Skeletal muscle tissue (tissue), 4 donors: Measurements from ENCODE around the gene RASGRF2. TPM values are rescaled to one million over a fixed set of nuclear protein-coding genes. Genes with fewer than 3 reads are reported as not detected.
A peak's percentile ranks its signal among the peaks of the same experiment; 100 is the strongest.

Experiments
- H3K27ac ChIP-seq: one replicate; pipeline ENCODE4 v1.7.0; 2013; ENCODE audit warnings: mild to moderate bottlenecking, low read depth, low read length, inconsistent platforms
- H3K27me3 ChIP-seq, 3 donors: one replicate each; pipeline ENCODE4 v1.7.0; 2013; ENCODE audit warnings: low read length in 3 of 3; ENCODE audit not compliant: control insufficient read depth in 3 of 3, insufficient read depth in 3 of 3
- H3K36me3 ChIP-seq, 3 donors: one replicate each; pipeline ENCODE4 v1.7.0; 2013; ENCODE audit warnings: low read length in 3 of 3; ENCODE audit not compliant: control insufficient read depth in 3 of 3, insufficient read depth in 3 of 3
- H3K4me1 ChIP-seq, 3 donors: one replicate each; pipeline ENCODE4 v1.7.0; 2013; ENCODE audit warnings: low read length in 3 of 3, mild to moderate bottlenecking in 3 of 3; ENCODE audit not compliant: control insufficient read depth in 3 of 3, insufficient read depth in 3 of 3
- H3K4me3 ChIP-seq, 3 donors: one replicate each; pipeline ENCODE4 v1.7.0; 2013; ENCODE audit warnings: low read length in 3 of 3
- H3K9ac ChIP-seq, 3 donors: one replicate each; pipeline ENCODE4 v1.7.0; 2013; ENCODE audit warnings: low read length in 3 of 3, mild to moderate bottlenecking in 3 of 3, moderate library complexity in 2 of 3, low read depth in 1 of 3
- H3K9me3 ChIP-seq, 3 donors: one replicate each; pipeline ENCODE4 v1.7.0; 2013; ENCODE audit warnings: low read length in 3 of 3; ENCODE audit not compliant: control insufficient read depth in 3 of 3
- total RNA-seq: library from RNA; depleted of rRNA; stranded (reverse); fragments of >200 nt; gene quantifications from one replicate; pipeline ENCODE4 v1.2.3, GENCODE V29; 2014
- donor health status: Osteomylitis.

Gene RASGRF2
- 1.0 TPM for total RNA-seq

GRCh38 chr5:80959768-80960442 lies at the start of gene RASGRF2:
TSS of gene RASGRF2 (plus strand) at chr5:80960363. CDS start at chr5:80960739, 376 bp downstream.
- H3K36me3 ChIP-seq = no peaks in the 10 kb centered on the region
- peaks cover 0 to 8% (median 7%) of the 10 kb centered on the region in 3 donors for H3K4me1 ChIP-seq
- peak within 1 kb of the TSS; percentile 27 to 75 (median 47) for H3K9ac ChIP-seq
- peak within 1 kb of the TSS; percentile 57 to 69 (median 65) for H3K4me3 ChIP-seq
- H3K27me3 ChIP-seq = peaks cover 22 to 39% (median 27%) of the 10 kb centered on the region in 3 donors
- peak within 1 kb of the TSS; percentile 63 for H3K27ac ChIP-seq
- no peaks in the 10 kb centered on the region for H3K9me3 ChIP-seq

GRCh38 chr5:80912479-80912878 lies 47.7 kb upstream of the RASGRF2 start:
- Histone ChIP-seq H3K27me3 (no peaks in the 10 kb centered on the region), H3K9me3 (no peaks in the 10 kb centered on the region), H3K4me1 (no peaks in the 10 kb centered on the region), H3K4me3 (no peak overlapping the region), H3K36me3 (no peaks in the 10 kb centered on the region), H3K9ac (no peak overlapping the region), H3K27ac (no peak overlapping the region)

GRCh38 chr5:80915716-80916115 lies 44.4 kb upstream of the RASGRF2 start:
- H3K27me3 ChIP-seq = no peaks in the 10 kb centered on the region
- H3K4me3 ChIP-seq = no peak overlapping the region
- H3K4me1 ChIP-seq = no peaks in the 10 kb centered on the region
- no peaks in the 10 kb centered on the region for H3K9me3 ChIP-seq
- no peaks in the 10 kb centered on the region for H3K36me3 ChIP-seq
- H3K27ac ChIP-seq = no peak overlapping the region
- H3K9ac ChIP-seq = no peak overlapping the region

DNA sequence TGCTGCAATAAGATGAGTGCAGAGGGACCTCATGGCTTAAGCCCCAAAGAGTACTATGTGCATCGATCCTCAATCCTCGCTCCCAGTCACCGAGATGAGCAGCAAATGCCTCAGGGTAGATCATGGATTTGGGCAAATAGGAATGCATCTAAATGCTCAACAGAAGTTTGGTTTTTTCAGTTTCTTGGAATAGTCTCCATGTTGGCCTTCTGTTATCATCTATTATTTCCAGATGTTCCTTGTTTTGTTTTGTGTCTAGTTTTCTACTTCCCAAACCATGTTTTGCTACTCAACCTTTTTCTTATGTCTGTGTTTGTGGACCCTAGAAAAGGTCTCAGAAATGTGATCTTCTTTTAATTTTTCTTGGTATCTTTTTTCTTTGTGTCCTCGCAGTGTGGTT lies 43.5 kb upstream of the RASGRF2 start:
- Histone ChIP-seq H3K27ac (no peak overlapping the region), H3K36me3 (no peaks in the 10 kb centered on the region), H3K9me3 (no peaks in the 10 kb centered on the region), H3K4me3 (no peak overlapping the region), H3K9ac (no peak overlapping the region), H3K4me1 (no peaks in the 10 kb centered on the region), H3K27me3 (no peaks in the 10 kb centered on the region)

- no peak overlapping the region for H3K27ac ChIP-seq
- no peaks in the 10 kb centered on the region for H3K27me3 ChIP-seq
- H3K36me3 ChIP-seq = no peaks in the 10 kb centered on the region
- H3K9me3 ChIP-seq = no peaks in the 10 kb centered on the region
- no peak overlapping the region for H3K4me3 ChIP-seq
- H3K9ac ChIP-seq = no peak overlapping the region
- no peaks in the 10 kb centered on the region for H3K4me1 ChIP-seq
Measured at GRCh38 chr5:80917631-80918030, 42.5 kb upstream of the RASGRF2 start.

DNA sequence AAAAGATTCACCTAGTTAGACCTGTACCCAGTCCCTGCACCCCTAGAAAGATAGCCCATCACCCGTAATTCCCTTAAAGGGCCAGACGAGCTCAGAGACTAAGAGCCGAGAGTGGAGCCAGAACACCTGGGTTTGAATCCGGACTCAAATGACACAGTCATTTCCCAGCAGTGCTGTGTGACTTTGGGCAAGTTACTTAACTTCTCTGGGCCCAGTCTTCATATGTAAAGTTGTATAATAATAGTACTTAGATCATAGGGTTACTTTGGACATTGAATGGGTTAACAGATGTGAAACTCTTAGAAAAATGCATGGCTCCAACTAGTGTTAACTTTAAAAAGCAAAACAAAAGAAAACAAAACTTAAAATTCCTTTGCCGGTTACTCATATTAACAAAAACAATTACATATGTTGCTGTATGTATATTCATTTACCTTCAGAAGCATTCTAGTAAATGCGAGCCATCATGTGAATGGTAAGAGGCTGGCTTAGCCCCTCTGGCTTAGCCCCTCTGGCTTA lies 40.4 kb upstream of the RASGRF2 start:
- H3K9me3 ChIP-seq = no peaks in the 10 kb centered on the region
- H3K4me1 ChIP-seq = no peaks in the 10 kb centered on the region
- H3K27ac ChIP-seq = no peak overlapping the region
- H3K9ac ChIP-seq = no peak overlapping the region
- H3K36me3 ChIP-seq = no peaks in the 10 kb centered on the region
- no peaks in the 10 kb centered on the region for H3K27me3 ChIP-seq
- no peak overlapping the region for H3K4me3 ChIP-seq

- Histone ChIP-seq H3K4me1 (no peaks in the 10 kb centered on the region), H3K27me3 (no peaks in the 10 kb centered on the region), H3K27ac (no peak overlapping the region), H3K4me3 (no peak overlapping the region), H3K9ac (no peak overlapping the region), H3K36me3 (no peaks in the 10 kb centered on the region), H3K9me3 (no peaks in the 10 kb centered on the region)
Measured at GRCh38 chr5:80920333-80920732, 39.8 kb upstream of the RASGRF2 start.

- H3K27me3 ChIP-seq = no peaks in the 10 kb centered on the region
- H3K9ac ChIP-seq = no peak overlapping the region
- H3K27ac ChIP-seq = no peak overlapping the region
- H3K4me3 ChIP-seq = no peak overlapping the region
- H3K4me1 ChIP-seq = no peaks in the 10 kb centered on the region
- H3K9me3 ChIP-seq = no peaks in the 10 kb centered on the region
- no peaks in the 10 kb centered on the region for H3K36me3 ChIP-seq
Measured at GRCh38 chr5:80921026-80921425, 39.1 kb upstream of the RASGRF2 start.

GRCh38 chr5:80925931-80926330 lies 34.2 kb upstream of the RASGRF2 start:
- no peak overlapping the region for H3K9ac ChIP-seq
- H3K27me3 ChIP-seq = no peaks in the 10 kb centered on the region
- no peaks in the 10 kb centered on the region for H3K36me3 ChIP-seq
- no peak overlapping the region for H3K4me3 ChIP-seq
- no peaks in the 10 kb centered on the region for H3K9me3 ChIP-seq
- no peaks in the 10 kb centered on the region for H3K4me1 ChIP-seq
- H3K27ac ChIP-seq = no peak overlapping the region

GRCh38 chr5:80926536-80926935 lies 33.6 kb upstream of the RASGRF2 start:
- H3K9me3 ChIP-seq = no peaks in the 10 kb centered on the region
- no peaks in the 10 kb centered on the region for H3K36me3 ChIP-seq
- H3K9ac ChIP-seq = no peak overlapping the region
- H3K4me1 ChIP-seq = no peaks in the 10 kb centered on the region
- H3K27me3 ChIP-seq = no peaks in the 10 kb centered on the region
- H3K4me3 ChIP-seq = no peak overlapping the region
- H3K27ac ChIP-seq = no peak overlapping the region
